Mucosa of descending colon (tissue), 3 donors: ENCODE results near the gene ARHGAP29. TPM values are rescaled to one million over a fixed set of nuclear protein-coding genes. Genes with fewer than 3 reads are reported as not detected.

Experiments used
- ATAC-seq: fragments of 200-7000 bp; cut with Tn5 transposase; one replicate; pipeline ENCODE4 v1.9.1; 2020; ENCODE audit warnings: mild to moderate bottlenecking, moderate library complexity
- DNase-seq, 3 donors: peaks; one replicate each; pipeline ENCODE4 v3.0.0-alpha.2; 2020
- H3K36me3 ChIP-seq: fragments of 200-600 bp; one replicate; pipeline ENCODE4 v1.8.0; 2021; ENCODE audit warnings: low read depth, mild to moderate bottlenecking
- H3K4me1 ChIP-seq: fragments of 200-600 bp; one replicate; pipeline ENCODE4 v1.8.0; 2021; ENCODE audit warnings: low read depth, mild to moderate bottlenecking
- H3K4me3 ChIP-seq: fragments of 200-600 bp; one replicate; pipeline ENCODE4 v1.8.0; 2021; ENCODE audit warnings: mild to moderate bottlenecking
- H3K9me3 ChIP-seq: fragments of 200-600 bp; one replicate; pipeline ENCODE4 v1.8.0; 2021; ENCODE audit warnings: mild to moderate bottlenecking
- CTCF ChIP-seq: fragments of 200-600 bp; IDR thresholded peaks from one replicate; pipeline ENCODE4 v1.8.0; 2022; ENCODE audit warnings: antibody characterized with exemption, mild to moderate bottlenecking
- intact Hi-C, 2 donors: fragments of 100-400 bp; cut with DNase I in 1 of 2; cut with micrococcal nuclease in 1 of 2; formaldehyde crosslinking; loops; one replicate each; pipeline versions ENCODE4 v1.11.0 to v1.11.1; 2022; cut with DNase I, micrococcal nuclease
- total RNA-seq, 3 donors: library from RNA; stranded (reverse); fragmentation: NEBNext Ultra II Directional in 2 of 3; extraction: Animal tissue kit (Norgen Biotek cat#: 25700) in 2 of 3; gene quantifications; one replicate each; pipeline versions ENCODE4 v1.2.1 to v1.2.4, GENCODE V29; 2021 to 2023
- donor health status: DM: no; HTN: no; CAD: no; lungs with moderate emphysema.
- donor health status: DM: no; HTN: no; CAD: no.
- donor health status: DM: no; HTN: yes; CAD: no.

The ARHGAP29 gene
- total RNA-seq, 3 donors from 2014 or later: 2.6 to 11.9 (median 6.7) TPM

- no peaks in the 10 kb centered on the region for H3K4me1 ChIP-seq
- intact Hi-C loops: no loop called here
- no peaks in the 10 kb centered on the region for H3K9me3 ChIP-seq
- ATAC-seq (no peak), DNase-seq (no peak)
- no peaks in the 10 kb centered on the region for H3K36me3 ChIP-seq
- H3K4me3 ChIP-seq: no peak overlapping the region
- TF ChIP-seq CTCF: no peak
Measured at GRCh38 chr1:94254073-94254810, 16.9 kb upstream of the ARHGAP29 start.

- Histone ChIP-seq H3K4me3 (no peak overlapping the region), H3K4me1 (no peaks in the 10 kb centered on the region), H3K9me3 (no peaks in the 10 kb centered on the region), H3K36me3 (no peaks in the 10 kb centered on the region)
- DNase-seq: no peak
- TF ChIP-seq CTCF: no peak
- no peak for ATAC-seq
- intact Hi-C loops: no loop called here
Measured at GRCh38 chr1:94253456-94254017, 16.2 kb upstream of the ARHGAP29 start.

GRCh38 chr1:94250341-94250740 lies 13.0 kb upstream of the ARHGAP29 start:
- Histone ChIP-seq H3K36me3 (no peaks in the 10 kb centered on the region), H3K4me1 (peaks cover 7% of the 10 kb centered on the region), H3K9me3 (no peaks in the 10 kb centered on the region), H3K4me3 (no peak overlapping the region)
- TF ChIP-seq CTCF: no peak
- ATAC-seq: no peak
- no peak for DNase-seq
- intact Hi-C loops: no loop called here

GRCh38 chr1:94248956-94249688 lies 11.7 kb upstream of the ARHGAP29 start:
- ATAC-seq: no peak
- Histone ChIP-seq H3K36me3 (no peaks in the 10 kb centered on the region), H3K4me3 (no peak overlapping the region), H3K9me3 (no peaks in the 10 kb centered on the region), H3K4me1 (peaks cover 7% of the 10 kb centered on the region)
- no peak for TF ChIP-seq CTCF
- no peak for DNase-seq
- intact Hi-C loops: loop anchor here in 1 of 2 donors (10.0 kb wide), 1 partner anchor 184 kb away; no protein-coding TSS in a partner anchor

GRCh38 chr1:94247138-94248094 lies 10.0 kb upstream of the ARHGAP29 start:
- H3K9me3 ChIP-seq: no peaks in the 10 kb centered on the region
- H3K4me1 ChIP-seq: peaks cover 7% of the 10 kb centered on the region
- no peaks in the 10 kb centered on the region for H3K36me3 ChIP-seq
- peak overlapping the region; percentile 19 for H3K4me3 ChIP-seq
- TF ChIP-seq CTCF: no peak
- peak; percentile 99 for ATAC-seq
- intact Hi-C loops: loop anchor here in 1 of 2 donors (10.0 kb wide), 1 partner anchor 183 kb away; no protein-coding TSS in a partner anchor
- peak; percentile 79 to 85 (median 82) for DNase-seq
